Neural progenitor cell (in vitro differentiated cells): ENCODE results near the gene ATP1A1.

Source experiments
- CTCF ChIP-seq: fragments of 200-600 bp; sonication (generic); IDR thresholded peaks from 2 replicates; pipeline ENCODE4 v1.5.1; 2017; ENCODE audit warnings: antibody characterized with exemption, mild to moderate bottlenecking
- EZH2 ChIP-seq: fragments of 200-600 bp; sonication (generic); IDR thresholded peaks from 2 replicates; pipeline ENCODE4 v1.6.1; 2017; ENCODE audit warnings: antibody characterized with exemption, mild to moderate bottlenecking, moderate library complexity
- EZH2phosphoT487 ChIP-seq: fragments of 200-600 bp; sonication (generic); IDR thresholded peaks from 2 replicates; pipeline ENCODE4 v1.6.1; 2017; ENCODE audit warnings: antibody characterized with exemption

- no peak for TF ChIP-seq EZH2
- no peak for TF ChIP-seq CTCF
- TF ChIP-seq EZH2phosphoT487 = no peak
Observed at GRCh38 chr1:116379674-116380498, 6.8 kb downstream of the ATP1A1 start.
